ENCODE results near the gene GPS1. TPM values are rescaled to one million over a fixed set of nuclear protein-coding genes. Genes with fewer than 3 reads are reported as not detected.

Gene GPS1
- 100 to 1,000 TPM; 127 to 144 (median 141) TPM for total RNA-seq (2021; fragmentation: NEBNext Ultra II Directional; extraction: Animal tissue kit (Norgen Biotek cat#: 25700))
- long read RNA-seq, transcript GPS1-201 (13 exons, 1,842 nt), result minor isoform, 15 of 238 reads
- long read RNA-seq, transcript GPS1-208 (13 exons, 1,874 nt), result major isoform, 135 of 238 reads
- long read RNA-seq, transcript GPS1-204 (13 exons, 2,276 nt), result minor isoform, 10 of 238 reads
- long read RNA-seq, transcript GPS1-226 (13 exons, 1,839 nt), result minor isoform, 21 of 238 reads
- long read RNA-seq, partial matches to known transcripts, result 32 of 238 reads
- long read RNA-seq, other reads (novel, unspliced or antisense), result 18 of 238 reads

GRCh38 chr17:82051776-82052637, at the start of gene GPS1, which contains the start of gene RFNG:
TSS of gene GPS1 (plus strand) at chr17:82051898. CDS start at chr17:82051932, 34 bp downstream.
TSS of gene RFNG (minus strand) at chr17:82051811. CDS start at chr17:82051766, 45 bp downstream.
- peak within 1 kb of the TSS; percentile 90 for H3K4me3 Mint-ChIP-seq
- H3K9me3 Mint-ChIP-seq, result no peaks in the 10 kb centered on the region
- DNase-seq, result no peak
- H3K4me1 Mint-ChIP-seq (ENCODE audit: low read depth), result peaks cover 10% of the 10 kb centered on the region; the same call in 1 of the 2 replicates
- no peaks in the 10 kb centered on the region for H3K27me3 Mint-ChIP-seq (ENCODE audit: insufficient read depth)
- TF ChIP-seq CTCF (IDR thresholded peaks at IDR 0.05), result no peak
- H3K36me3 Mint-ChIP-seq (ENCODE audit: low read depth), result peaks cover 5% of the 10 kb centered on the region; the same call in 1 of the 2 replicates
- H3K27ac Mint-ChIP-seq, result peak within 1 kb of the TSS; percentile 77

GRCh38 chr17:82003411-82004381, 48.0 kb upstream of the GPS1 start:
- H3K4me3 Mint-ChIP-seq, result peak overlapping the region; percentile 60
- no peaks in the 10 kb centered on the region for H3K27me3 Mint-ChIP-seq (ENCODE audit: insufficient read depth)

GRCh38 chr17:82004517-82005455, 46.9 kb upstream of the GPS1 start:
- TF ChIP-seq CTCF (IDR thresholded peaks at IDR 0.05), result no peak
- Mint-ChIP-seq H3K27ac (peak overlapping the region; percentile 92), H3K27me3 (ENCODE audit: insufficient read depth) (no peaks in the 10 kb centered on the region; the same call in 1 of the 2 replicates), H3K4me3 (no peak overlapping the region), H3K36me3 (ENCODE audit: low read depth) (no peaks in the 10 kb centered on the region), H3K9me3 (no peaks in the 10 kb centered on the region), H3K4me1 (ENCODE audit: low read depth) (peaks cover 22% of the 10 kb centered on the region)
- no peak for DNase-seq

More at GRCh38 chr17:82003411-82004381, 48.0 kb upstream of the GPS1 start:
- peak overlapping the region; percentile 92 for H3K27ac Mint-ChIP-seq
- no peaks in the 10 kb centered on the region for H3K36me3 Mint-ChIP-seq (ENCODE audit: low read depth)
- peak; percentile 38 for TF ChIP-seq CTCF (IDR thresholded peaks at IDR 0.05)
- H3K4me1 Mint-ChIP-seq (ENCODE audit: low read depth), result peaks cover 22% of the 10 kb centered on the region
- H3K9me3 Mint-ChIP-seq, result no peaks in the 10 kb centered on the region
- DNase-seq, result peak; percentile 96

- H3K27me3 Mint-ChIP-seq (ENCODE audit: insufficient read depth), result no peaks in the 10 kb centered on the region; the same call in 1 of the 2 replicates
- no peak for TF ChIP-seq CTCF (IDR thresholded peaks at IDR 0.05)
- no peak for DNase-seq
- peak overlapping the region; percentile 29 for H3K27ac Mint-ChIP-seq
- H3K4me1 Mint-ChIP-seq (ENCODE audit: low read depth), result peaks cover 22% of the 10 kb centered on the region
- no peaks in the 10 kb centered on the region for H3K36me3 Mint-ChIP-seq (ENCODE audit: low read depth)
- 0 out of 2 replicates have a peak overlapping the region, but pooled peaks have one; percentile 8 for H3K4me3 Mint-ChIP-seq
- H3K9me3 Mint-ChIP-seq, result no peaks in the 10 kb centered on the region
Observed at GRCh38 chr17:82005701-82006348, 45.9 kb upstream of the GPS1 start.

Measured in HFFc6 (cell line).